ENCODE measurements around the gene LCLAT1. TPM values are rescaled to one million over a fixed set of nuclear protein-coding genes. Genes with fewer than 3 reads are reported as not detected.
"Not testable (repeated sequence)": the region's sequence is repeated elsewhere in the genome, so short reads cannot be mapped to it uniquely, and the experiment has no call there.

Gene LCLAT1
- polyA plus RNA-seq, 4 donors = 18.3 to 24.0 (median 21.1) TPM

- DNase-seq (ENCODE audit: low read depth in 4 of 4, low spot score in 3 of 4) = no peak
These were observed 184.1 kb downstream of the LCLAT1 start for GRCh38 chr2:30631051-30631671.

- no peak for DNase-seq (ENCODE audit: low read depth in 4 of 4, low spot score in 3 of 4)
These were observed 186.0 kb downstream of the LCLAT1 start for GRCh38 chr2:30633039-30633438.

- no peak for DNase-seq (ENCODE audit: low read depth in 4 of 4, low spot score in 3 of 4)
These were observed 189.3 kb downstream of the LCLAT1 start for GRCh38 chr2:30636311-30636710.

GRCh38 chr2:30639836-30640235, 192.8 kb downstream of the LCLAT1 start:
- no peak for DNase-seq (ENCODE audit: low read depth in 4 of 4, low spot score in 3 of 4)

GRCh38 chr2:30641765-30642345, 194.8 kb downstream of the LCLAT1 start:
- DNase-seq (ENCODE audit: low read depth in 4 of 4, low spot score in 3 of 4) = no peak

- not testable (repeated sequence) for DNase-seq (ENCODE audit: low read depth in 4 of 4, low spot score in 3 of 4)
These were observed 196.0 kb downstream of the LCLAT1 start for GRCh38 chr2:30643013-30643412.

GRCh38 chr2:30643674-30644073, 196.6 kb downstream of the LCLAT1 start:
- no peak for DNase-seq (ENCODE audit: low read depth in 4 of 4, low spot score in 3 of 4)

GRCh38 chr2:30645081-30645744, 198.2 kb downstream of the LCLAT1 start:
- DNase-seq (ENCODE audit: low read depth in 4 of 4, low spot score in 3 of 4) = no peak

- no peak for DNase-seq (ENCODE audit: low read depth in 4 of 4, low spot score in 3 of 4)
These were observed 198.7 kb downstream of the LCLAT1 start for GRCh38 chr2:30645745-30646119.

- no peak for DNase-seq (ENCODE audit: low read depth in 4 of 4, low spot score in 3 of 4)
These were observed 200.9 kb downstream of the LCLAT1 start for GRCh38 chr2:30647752-30648457.

- no peak for DNase-seq (ENCODE audit: low read depth in 4 of 4, low spot score in 3 of 4)
These were observed 202.2 kb downstream of the LCLAT1 start for GRCh38 chr2:30649278-30649677.

- DNase-seq (ENCODE audit: low read depth in 4 of 4, low spot score in 3 of 4) = no peak
These were observed 202.8 kb downstream of the LCLAT1 start for GRCh38 chr2:30649828-30650227.

GRCh38 chr2:30652271-30652915, 205.3 kb downstream of the LCLAT1 start:
- DNase-seq (ENCODE audit: low read depth in 4 of 4, low spot score in 3 of 4) = no peak

- DNase-seq (ENCODE audit: low read depth in 4 of 4, low spot score in 3 of 4) = no peak
These were observed 206.8 kb downstream of the LCLAT1 start for GRCh38 chr2:30653847-30654246.

GRCh38 chr2:30654404-30654803, 207.4 kb downstream of the LCLAT1 start:
- no peak for DNase-seq (ENCODE audit: low read depth in 4 of 4, low spot score in 3 of 4)

GRCh38 chr2:30655211-30655610, 208.2 kb downstream of the LCLAT1 start:
- DNase-seq (ENCODE audit: low read depth in 4 of 4, low spot score in 3 of 4) = no peak

- no peak for DNase-seq (ENCODE audit: low read depth in 4 of 4, low spot score in 3 of 4)
These were observed 208.6 kb downstream of the LCLAT1 start for GRCh38 chr2:30655660-30656059.

- DNase-seq (ENCODE audit: low read depth in 4 of 4, low spot score in 3 of 4) = no peak
These were observed 209.0 kb downstream of the LCLAT1 start for GRCh38 chr2:30656079-30656478.

GRCh38 chr2:30661173-30662107, 214.4 kb downstream of the LCLAT1 start:
- DNase-seq (ENCODE audit: low read depth in 4 of 4, low spot score in 3 of 4) = no peak
